ES-I3 (cell line): ENCODE results near the gene GPR132.
"Not testable (repeated sequence)": the region's sequence is repeated elsewhere in the genome, so short reads cannot be mapped to it uniquely, and the experiment has no call there.

ENCODE experiments used
- H3K36me3 ChIP-seq: 2 replicates; pipeline ENCODE4 v1.6.1; 2013; ENCODE audit warnings: mild to moderate bottlenecking, low read length, control low read depth, moderate library complexity; ENCODE audit not compliant: insufficient read depth
- H3K4me1 ChIP-seq: 2 replicates; pipeline ENCODE4 v1.6.1; 2013; ENCODE audit warnings: mild to moderate bottlenecking, control low read depth, low read length; ENCODE audit not compliant: insufficient read depth
- H3K9ac ChIP-seq: 2 replicates; pipeline ENCODE4 v1.6.1; 2013; ENCODE audit warnings: low read depth, mild to moderate bottlenecking, low read length, moderate library complexity
- H3K9me3 ChIP-seq: 2 replicates; pipeline ENCODE4 v1.6.1; 2013; ENCODE audit warnings: mild to moderate bottlenecking, low read length, moderate library complexity; ENCODE audit not compliant: control insufficient read depth, insufficient read depth

The GPR132 gene

DNA sequence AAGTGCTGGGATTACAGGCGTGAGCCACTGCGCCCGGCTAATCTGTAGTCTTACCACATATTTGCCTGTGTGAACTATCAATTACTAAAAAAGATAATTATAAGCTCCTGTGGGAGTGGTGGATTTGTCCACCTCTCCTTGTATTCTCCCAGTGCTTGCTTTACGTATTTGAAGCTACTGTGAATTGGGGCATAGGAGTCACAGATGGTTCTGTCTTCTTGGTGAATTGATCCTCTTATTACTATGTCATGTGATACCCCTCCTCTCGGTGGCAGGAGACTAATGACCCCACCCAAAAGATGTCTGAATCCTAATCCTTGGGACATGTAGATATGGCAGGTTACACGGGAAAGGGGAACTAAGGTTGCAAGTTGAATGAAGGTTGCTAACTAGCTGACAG, 11.8 kb downstream of the GPR132 start:
- no peak overlapping the region for H3K9ac ChIP-seq
- no peaks in the 10 kb centered on the region; the same call in 1 of the 2 replicates for H3K4me1 ChIP-seq

DNA sequence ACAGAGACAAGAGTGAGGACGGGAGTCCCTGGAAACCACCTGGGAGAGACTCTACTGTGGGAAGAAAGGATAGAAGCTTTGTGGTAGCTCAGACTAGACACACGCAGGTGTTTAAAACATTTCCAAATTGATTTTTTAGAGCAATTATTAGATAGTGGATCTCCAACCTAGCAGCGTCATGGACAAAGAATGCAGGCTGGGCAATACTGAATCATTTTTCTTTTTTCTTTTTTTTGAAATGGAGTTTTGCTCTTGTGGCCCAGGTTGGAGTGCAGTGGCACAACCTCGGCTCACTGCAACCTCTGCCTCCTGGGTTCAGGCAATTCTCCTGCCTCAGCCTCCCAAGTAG, 13.1 kb downstream of the GPR132 start:
- Histone ChIP-seq H3K4me1 (no peaks in the 10 kb centered on the region; the same call in 1 of the 2 replicates), H3K9me3 (no peaks in the 10 kb centered on the region), H3K36me3 (no peaks in the 10 kb centered on the region), H3K9ac (no peak overlapping the region)

More for the DNA sequence above, 11.8 kb downstream of the GPR132 start:
- Histone ChIP-seq H3K9me3 (no peaks in the 10 kb centered on the region), H3K36me3 (no peaks in the 10 kb centered on the region)

DNA sequence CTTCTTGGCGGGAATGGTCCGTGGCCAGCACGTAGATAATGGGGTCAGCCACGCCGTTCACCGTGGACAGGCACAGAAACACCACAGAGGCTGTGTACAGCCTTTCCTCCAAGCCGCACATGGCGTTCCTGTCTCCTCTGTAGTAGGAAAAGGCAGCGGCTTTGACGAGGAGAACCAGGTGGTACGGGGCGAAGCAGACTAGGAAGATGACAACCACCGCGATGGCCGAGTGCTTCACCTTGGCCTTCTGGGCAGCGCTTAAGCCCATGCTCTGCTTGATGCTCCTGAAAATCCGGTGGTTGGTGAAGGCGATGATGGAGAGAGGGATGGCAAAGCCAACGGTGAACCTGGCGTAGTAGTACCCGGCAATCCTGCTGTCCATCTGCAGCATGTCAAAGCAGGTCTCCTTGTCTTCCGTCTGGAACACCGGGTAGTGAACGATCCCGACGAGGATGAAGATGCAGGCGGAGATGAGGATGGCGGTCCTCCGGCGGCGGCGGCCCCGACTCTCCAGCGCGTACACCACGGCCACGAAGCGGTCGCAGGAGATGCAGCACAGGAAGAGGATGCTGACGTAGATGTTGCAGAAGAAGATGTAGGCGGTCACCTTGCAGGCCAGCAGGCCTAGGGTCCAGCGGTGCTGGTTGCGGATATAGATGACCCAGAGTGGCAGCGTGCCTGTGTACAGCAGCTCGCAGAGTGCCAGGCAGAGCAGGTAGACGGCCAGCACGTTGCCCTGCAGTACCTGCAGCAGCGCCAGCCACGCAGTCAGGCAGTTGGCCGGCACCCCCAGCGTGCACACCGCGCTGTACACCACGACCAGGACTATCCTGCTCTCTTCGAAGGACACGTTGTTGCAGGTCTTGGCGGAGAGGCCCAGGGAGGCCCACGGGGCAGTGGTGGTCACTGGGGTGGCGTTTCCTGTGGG, 13.8 kb downstream of the GPR132 start:
- no peak overlapping the region for H3K9ac ChIP-seq
- H3K36me3 ChIP-seq, result no peaks in the 10 kb centered on the region
- no peaks in the 10 kb centered on the region; the same call in 1 of the 2 replicates for H3K4me1 ChIP-seq
- H3K9me3 ChIP-seq, result no peaks in the 10 kb centered on the region

DNA sequence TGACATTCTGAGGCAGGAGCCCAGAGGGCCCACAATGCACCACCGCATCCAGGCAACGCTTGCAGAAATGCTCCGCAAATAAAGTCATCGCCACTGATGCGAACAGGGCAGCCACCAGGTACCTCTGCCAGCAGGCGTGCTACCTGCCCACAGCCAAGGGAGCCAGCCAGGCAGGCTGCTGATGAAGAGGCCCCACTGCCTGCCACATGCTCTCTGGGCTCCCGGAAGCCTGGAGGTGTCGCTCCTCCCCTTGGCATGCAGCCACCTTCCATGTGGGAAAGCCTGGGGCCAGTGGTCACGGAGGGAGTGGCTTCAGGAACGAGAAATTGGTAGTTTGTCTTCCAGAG, 14.7 kb downstream of the GPR132 start:
- Histone ChIP-seq H3K9ac (no peak overlapping the region), H3K4me1 (no peaks in the 10 kb centered on the region), H3K36me3 (no peaks in the 10 kb centered on the region), H3K9me3 (no peaks in the 10 kb centered on the region)

DNA sequence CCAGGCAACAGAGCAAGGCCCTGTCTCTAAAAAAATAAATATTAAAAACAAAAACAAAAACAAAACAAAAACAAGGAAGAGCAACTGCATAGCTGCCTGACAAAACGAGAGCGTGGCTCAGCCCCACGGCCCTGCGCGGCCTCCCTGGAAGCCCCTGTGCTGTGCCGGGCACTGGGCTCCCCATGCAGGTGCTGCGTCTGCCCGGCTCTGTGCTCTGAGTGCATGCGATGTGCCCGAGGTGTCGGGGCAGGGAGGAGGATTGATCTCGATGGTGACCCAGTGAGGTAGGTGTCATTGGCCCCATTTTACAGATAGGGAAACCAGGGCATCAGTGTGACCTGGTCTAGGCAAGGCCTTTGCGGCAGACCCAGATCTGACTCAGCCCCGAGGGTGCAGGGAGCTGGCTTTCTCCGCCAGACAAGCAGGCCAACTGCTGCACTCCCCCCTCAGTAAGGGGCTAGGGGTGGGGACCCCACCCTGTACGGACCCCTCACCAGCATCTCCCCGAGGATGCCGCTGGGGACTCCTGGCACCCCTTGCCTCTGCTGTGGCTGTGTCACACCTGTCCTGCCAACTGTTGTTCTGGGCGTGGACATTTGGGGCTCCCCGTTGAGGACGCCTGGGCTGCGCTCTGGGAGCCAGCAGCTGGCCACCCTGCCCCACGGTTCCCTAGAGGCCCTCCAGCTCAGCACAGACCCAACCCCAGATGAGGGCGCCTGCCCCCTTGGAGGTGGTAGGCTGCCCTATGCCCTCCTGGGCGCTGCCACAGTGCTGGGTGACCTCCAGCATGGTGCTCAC, 15.3 kb downstream of the GPR132 start:
- H3K9me3 ChIP-seq, result no peaks in the 10 kb centered on the region
- no peaks in the 10 kb centered on the region for H3K4me1 ChIP-seq
- H3K9ac ChIP-seq, result no peak overlapping the region
- H3K36me3 ChIP-seq, result no peaks in the 10 kb centered on the region

DNA sequence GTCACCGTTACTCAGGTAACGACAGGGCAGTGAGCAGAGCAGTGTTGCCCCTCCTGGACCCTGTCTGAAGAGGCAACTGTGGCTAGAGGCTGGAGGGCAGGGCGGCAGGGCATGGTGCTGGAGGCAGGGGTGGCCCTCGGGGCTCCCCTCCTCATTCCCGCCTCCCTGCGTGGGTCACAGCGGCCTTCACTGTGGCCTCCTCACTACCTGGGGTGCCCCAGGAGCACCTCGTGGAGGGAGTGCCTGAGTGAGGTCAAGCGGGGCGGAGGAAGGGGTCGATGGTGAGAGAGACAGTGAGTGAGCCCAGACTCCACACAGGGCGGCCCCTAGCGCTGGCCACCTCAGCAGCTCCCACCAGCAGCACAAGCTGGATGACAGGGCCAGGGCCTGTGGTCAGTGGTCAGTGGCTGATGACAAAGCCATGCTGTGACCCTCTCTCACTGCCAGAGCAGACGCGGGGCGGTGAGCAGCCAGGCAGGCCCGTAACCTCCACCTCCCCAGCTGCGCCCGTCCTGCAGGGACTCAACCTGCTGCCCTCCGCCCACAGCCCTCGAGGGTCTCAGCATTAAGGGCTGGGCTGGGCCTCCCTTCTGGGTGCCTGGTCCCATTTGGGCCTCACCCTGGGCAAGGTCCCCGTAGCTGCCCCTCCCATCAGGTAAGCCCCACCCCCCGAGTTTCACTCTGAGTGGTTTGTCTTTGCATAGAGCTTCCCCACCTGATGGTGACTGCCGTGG, 17.8 kb downstream of the GPR132 start:
- no peaks in the 10 kb centered on the region for H3K4me1 ChIP-seq
- H3K36me3 ChIP-seq, result no peaks in the 10 kb centered on the region
- H3K9me3 ChIP-seq, result no peaks in the 10 kb centered on the region
- no peak overlapping the region for H3K9ac ChIP-seq

DNA sequence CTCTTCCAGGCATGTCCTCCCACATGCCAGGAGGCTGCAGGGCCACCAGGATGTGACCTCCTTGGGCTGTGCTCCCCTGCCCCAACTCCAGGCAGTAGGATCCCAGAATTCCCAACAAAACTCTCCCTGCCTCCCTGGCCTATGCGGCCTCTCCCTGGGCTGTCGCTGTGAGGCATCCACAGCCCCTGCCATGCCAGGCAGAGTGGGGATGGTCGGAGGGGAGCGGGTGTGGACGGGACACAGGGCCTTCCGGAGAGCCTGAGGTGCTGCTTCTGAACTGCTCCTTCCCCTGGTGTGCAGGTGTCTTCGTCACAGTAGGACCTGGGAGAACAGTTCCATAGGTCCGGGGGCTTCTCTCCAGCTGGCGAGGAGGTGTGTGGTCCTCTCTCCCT, 18.3 kb downstream of the GPR132 start:
- H3K4me1 ChIP-seq, result peaks cover 3% of the 10 kb centered on the region; the same call in 1 of the 2 replicates
- H3K36me3 ChIP-seq, result no peaks in the 10 kb centered on the region
- no peak overlapping the region for H3K9ac ChIP-seq
- H3K9me3 ChIP-seq, result no peaks in the 10 kb centered on the region

DNA sequence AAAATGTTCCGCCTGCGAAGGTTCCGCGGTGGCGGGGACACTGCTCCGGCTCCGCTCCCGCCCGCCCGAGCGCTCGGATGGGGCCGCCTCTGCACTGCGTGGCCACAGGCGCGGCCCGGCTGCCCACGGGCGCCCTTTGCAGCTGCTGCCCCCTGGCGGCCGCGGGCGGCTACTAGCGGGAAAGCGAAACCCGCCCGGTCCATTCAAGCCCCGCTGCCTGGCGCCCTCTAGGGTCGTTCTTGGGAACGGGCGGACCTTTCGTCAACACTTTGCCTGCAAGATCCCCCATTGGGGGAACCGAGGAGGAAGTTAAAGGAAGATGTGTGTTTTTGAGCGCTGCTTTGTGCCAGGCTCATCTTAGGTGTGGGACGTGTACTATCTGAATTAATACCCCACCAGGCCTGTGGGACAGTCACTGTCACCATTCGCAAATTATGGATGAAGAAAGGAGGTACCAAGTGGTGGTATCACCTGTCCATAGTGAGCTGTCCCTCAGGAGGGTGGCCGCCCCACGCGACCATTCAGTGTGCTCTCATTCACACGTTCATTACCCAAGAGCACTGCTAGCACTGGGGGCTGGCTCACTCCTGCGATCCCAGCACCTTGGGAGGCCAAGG, 19.4 kb downstream of the GPR132 start:
- H3K9ac ChIP-seq, result no peak overlapping the region
- no peaks in the 10 kb centered on the region for H3K36me3 ChIP-seq
- H3K9me3 ChIP-seq, result no peaks in the 10 kb centered on the region
- peaks cover 3% of the 10 kb centered on the region; the same call in 1 of the 2 replicates for H3K4me1 ChIP-seq

DNA sequence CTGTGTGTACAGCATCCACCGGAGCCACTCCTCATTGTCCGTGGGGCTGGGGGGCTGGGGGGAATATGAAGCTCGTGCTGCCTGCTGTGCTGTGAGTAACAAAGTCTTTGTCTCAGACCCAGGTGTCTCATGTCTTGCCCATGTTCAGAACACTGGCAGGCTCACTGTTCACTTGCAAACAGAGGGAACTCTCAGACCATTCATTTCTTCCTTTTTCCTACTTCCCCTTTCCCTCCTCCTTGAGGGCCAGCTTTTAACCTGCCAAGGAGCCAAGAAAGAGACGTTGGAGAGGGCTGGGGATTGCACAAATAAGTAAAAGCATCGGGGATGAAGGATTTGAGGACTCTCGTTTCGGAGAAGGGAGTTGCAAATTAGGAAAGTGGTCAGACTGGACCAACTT, 21.6 kb downstream of the GPR132 start:
- H3K9me3 ChIP-seq, result no peaks in the 10 kb centered on the region
- H3K4me1 ChIP-seq, result peaks cover 3% of the 10 kb centered on the region; the same call in 1 of the 2 replicates
- no peaks in the 10 kb centered on the region for H3K36me3 ChIP-seq
- H3K9ac ChIP-seq, result no peak overlapping the region

DNA sequence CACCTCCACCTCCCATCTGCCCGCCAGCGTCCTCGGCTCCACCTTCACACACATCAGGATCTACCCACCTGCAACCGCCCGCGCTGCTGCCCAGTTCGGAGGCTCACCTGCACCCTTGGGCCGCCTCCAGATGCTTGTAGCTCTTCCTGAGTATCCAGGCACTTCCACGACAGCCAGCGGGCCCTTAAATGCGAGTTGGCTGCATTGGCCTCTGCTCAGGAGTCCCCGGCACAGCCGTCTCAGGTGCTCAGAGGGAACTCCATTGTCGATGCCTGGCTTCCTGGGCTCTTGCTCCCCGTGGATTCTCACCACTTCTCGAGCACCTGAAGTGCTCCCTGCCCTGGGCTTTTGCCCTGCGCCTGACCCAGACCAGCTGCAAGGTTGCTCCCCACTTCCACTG, 22.4 kb downstream of the GPR132 start:
- Histone ChIP-seq H3K36me3 (no peaks in the 10 kb centered on the region), H3K9ac (no peak overlapping the region), H3K9me3 (no peaks in the 10 kb centered on the region), H3K4me1 (peaks cover 3% of the 10 kb centered on the region; the same call in 1 of the 2 replicates)

DNA sequence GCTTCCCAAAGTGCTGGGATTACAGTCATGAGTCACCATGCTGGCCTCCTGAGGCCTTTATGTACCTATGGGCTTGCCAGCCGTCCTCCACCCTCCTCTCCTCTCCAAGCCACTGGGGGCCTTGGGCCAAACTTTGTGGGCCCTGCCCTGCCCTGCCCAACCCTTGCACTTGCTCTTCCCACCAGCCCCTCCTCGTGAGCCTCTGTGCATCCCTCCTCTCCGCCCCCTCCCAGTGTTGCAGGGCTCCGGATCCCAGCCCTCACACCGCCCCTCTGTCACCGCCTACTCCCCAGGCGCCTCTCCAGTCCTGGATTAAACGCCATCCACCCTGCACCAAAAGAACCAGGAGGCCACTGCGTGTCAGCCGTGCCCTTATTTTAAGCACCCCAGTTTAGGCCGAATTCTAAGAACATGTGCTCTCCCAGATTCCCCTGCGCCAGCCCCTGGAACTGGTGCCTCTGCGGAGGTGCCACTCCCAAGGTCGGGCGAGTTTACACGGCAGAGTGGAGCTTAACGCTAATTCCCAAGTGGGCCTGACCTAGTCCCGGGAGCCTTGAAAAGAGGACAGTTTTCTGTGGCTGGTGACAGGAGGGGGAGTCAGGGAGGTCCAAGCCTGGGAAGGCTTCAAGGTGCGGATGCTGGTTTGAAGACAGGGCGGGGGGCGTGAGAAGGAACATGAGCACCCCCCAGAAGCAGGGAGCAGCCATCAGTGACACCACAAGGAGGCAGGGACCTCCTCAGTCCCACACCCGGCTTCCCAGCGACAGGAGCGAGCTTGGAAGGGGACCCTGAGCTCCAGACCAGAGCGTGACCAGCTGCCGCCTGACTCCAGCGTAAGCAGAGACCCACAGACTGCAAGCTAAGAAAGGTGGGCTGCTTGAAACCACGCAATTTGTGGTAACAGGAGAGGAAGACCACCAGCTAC, 23.1 kb downstream of the GPR132 start:
- Histone ChIP-seq H3K4me1 (peaks cover 3% of the 10 kb centered on the region; the same call in 1 of the 2 replicates), H3K9me3 (no peaks in the 10 kb centered on the region), H3K9ac (no peak overlapping the region), H3K36me3 (no peaks in the 10 kb centered on the region)

DNA sequence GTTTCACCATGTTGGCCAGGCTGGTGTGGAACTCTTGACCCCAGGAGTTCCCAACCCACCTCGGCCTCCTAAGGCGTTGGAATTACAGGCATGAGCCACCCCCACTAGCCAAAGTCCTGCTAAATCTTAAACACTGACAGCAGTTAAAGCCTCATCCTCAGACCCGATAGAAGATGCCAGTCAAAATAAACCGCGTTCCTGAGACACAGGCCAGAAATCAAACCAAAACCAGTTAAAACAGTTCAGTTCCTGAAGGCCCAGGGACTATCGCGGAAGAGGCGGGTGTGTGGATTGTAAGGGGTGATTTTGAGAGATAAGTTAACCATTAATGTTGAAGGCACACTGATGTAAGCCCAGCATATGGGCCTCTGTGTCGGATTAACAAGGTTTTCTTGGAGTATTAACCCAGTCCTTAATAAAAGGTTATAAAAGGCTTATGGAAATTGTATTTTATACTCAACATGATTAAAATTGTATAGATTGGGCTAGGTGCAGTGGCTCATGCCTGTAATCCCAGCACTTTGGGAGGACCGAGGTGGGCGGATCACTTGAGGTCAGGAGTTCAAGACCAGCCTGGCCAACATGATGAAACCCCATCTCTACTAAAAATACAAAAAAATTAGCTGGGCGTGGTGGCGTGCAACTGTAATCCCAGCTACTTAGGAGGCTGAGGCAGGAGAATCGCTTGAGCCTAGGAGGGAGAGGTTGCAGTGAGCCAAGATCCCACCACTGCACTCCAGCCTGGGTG, 25.6 kb downstream of the GPR132 start:
- Histone ChIP-seq H3K4me1 (peaks cover 3% of the 10 kb centered on the region; the same call in 1 of the 2 replicates), H3K36me3 (no peaks in the 10 kb centered on the region), H3K9ac (no peak overlapping the region), H3K9me3 (no peaks in the 10 kb centered on the region)

DNA sequence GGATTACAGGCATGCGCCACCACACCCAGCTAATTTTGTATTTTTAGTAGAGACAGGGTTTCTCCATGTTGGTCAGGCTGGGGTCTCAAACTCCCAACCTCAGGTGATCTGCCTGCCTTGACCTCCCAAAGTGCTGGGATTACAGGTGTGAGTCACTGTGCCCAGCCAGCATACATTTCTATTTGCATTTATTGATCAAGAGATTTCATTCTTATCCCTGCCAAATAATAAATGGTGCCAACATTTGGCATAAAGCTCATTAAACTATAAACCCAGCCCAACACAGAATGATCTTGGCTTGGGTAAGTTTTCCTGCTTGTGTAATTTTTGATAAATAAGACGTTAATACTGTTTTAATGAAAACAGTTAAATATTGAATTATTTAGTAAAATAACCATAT, 29.6 kb downstream of the GPR132 start:
- not testable (repeated sequence) for H3K9me3 ChIP-seq, H3K4me1 ChIP-seq, H3K36me3 ChIP-seq, H3K9ac ChIP-seq
